ENCODE data around the gene SENP1. TPM values are rescaled to one million over a fixed set of nuclear protein-coding genes. Genes with fewer than 3 reads are reported as not detected.

Gene SENP1
- total and polyA plus RNA-seq, 9 donors = 6.2 to 28.9 (median 19.7) TPM

GRCh38 chr12:48123169-48123568, 17.3 kb upstream of the SENP1 start:
- DNase-seq = no peak

DNA sequence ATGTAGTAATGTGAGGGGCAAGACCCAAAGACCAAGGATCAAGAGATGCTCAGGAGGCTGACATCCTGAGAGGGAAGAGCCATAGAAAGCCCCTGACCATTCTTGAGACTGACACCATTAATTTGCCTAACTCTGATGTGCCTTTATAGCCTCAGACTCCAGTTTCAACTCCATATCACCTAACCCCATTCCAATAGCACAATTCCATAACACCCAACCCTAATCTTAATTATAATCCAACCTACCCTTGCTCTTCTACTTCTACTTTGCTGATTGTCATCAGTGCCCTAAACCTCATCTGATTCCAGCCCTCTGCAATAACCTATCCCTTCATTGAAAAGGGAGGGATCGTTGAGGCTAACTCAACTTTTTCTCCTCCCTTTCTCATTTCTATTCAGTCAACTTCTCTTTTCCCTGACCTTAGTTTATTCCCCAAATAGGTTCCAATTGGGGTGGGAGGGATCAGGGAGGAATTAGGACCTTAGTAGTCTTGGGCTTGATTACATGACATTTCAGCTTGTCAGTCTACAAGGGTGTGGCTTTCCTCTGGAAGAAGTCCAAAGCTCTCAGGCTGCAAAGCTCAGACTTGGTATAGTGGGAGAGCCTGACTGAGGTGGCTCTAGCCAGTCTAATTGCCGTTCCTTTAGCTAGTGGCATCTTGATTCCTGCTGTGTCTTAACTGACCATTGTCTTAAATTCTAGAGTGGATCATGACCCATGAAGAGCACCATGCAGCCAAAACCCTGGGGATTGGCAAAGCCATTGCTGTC, 16.4 kb upstream of the SENP1 start:
- WGBS, 3 donors = 94 to 99% (median 96%) methylated on average over 2 of the region's 2 CpGs
- TF ChIP-seq EP300 (IDR thresholded peaks at IDR 0.05) (no peak), POLR2A (IDR thresholded peaks at IDR 0.05) (no peak)
- TF ChIP-seq, protein P1, sequence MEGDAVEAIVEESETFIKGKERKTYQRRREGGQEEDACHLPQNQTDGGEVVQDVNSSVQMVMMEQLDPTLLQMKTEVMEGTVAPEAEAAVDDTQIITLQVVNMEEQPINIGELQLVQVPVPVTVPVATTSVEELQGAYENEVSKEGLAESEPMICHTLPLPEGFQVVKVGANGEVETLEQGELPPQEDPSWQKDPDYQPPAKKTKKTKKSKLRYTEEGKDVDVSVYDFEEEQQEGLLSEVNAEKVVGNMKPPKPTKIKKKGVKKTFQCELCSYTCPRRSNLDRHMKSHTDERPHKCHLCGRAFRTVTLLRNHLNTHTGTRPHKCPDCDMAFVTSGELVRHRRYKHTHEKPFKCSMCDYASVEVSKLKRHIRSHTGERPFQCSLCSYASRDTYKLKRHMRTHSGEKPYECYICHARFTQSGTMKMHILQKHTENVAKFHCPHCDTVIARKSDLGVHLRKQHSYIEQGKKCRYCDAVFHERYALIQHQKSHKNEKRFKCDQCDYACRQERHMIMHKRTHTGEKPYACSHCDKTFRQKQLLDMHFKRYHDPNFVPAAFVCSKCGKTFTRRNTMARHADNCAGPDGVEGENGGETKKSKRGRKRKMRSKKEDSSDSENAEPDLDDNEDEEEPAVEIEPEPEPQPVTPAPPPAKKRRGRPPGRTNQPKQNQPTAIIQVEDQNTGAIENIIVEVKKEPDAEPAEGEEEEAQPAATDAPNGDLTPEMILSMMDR (IDR thresholded peaks at IDR 0.05) = no peak
- intact Hi-C loops (cut with DNase I) = no loop called here
- H3K27ac ChIP-seq = no peak overlapping the region
- H3K9me3 ChIP-seq = no peaks in the 10 kb centered on the region
- H3K27me3 ChIP-seq = no peaks in the 10 kb centered on the region
- H3K36me3 ChIP-seq = no peaks in the 10 kb centered on the region
- H3K4me3 ChIP-seq = no peak overlapping the region
- H3K4me1 ChIP-seq (ENCODE audit: insufficient read depth) = peaks cover 4% of the 10 kb centered on the region
- no peak for DNase-seq

More at GRCh38 chr12:48123169-48123568, 17.3 kb upstream of the SENP1 start:
- WGBS, 3 donors = 73 to 79% (median 77%) methylated on average over 4 of the region's 4 CpGs
- intact Hi-C loops (cut with DNase I) = no loop called here
- Histone ChIP-seq H3K9me3 (no peaks in the 10 kb centered on the region), H3K4me1 (ENCODE audit: insufficient read depth) (peaks cover 4% of the 10 kb centered on the region), H3K4me3 (no peak overlapping the region), H3K27me3 (no peaks in the 10 kb centered on the region), H3K36me3 (no peaks in the 10 kb centered on the region), H3K27ac (no peak overlapping the region)
- TF ChIP-seq EP300 (IDR thresholded peaks at IDR 0.05) (no peak), POLR2A (IDR thresholded peaks at IDR 0.05) (no peak)
- TF ChIP-seq, protein P1 (IDR thresholded peaks at IDR 0.05) = no peak

DNA sequence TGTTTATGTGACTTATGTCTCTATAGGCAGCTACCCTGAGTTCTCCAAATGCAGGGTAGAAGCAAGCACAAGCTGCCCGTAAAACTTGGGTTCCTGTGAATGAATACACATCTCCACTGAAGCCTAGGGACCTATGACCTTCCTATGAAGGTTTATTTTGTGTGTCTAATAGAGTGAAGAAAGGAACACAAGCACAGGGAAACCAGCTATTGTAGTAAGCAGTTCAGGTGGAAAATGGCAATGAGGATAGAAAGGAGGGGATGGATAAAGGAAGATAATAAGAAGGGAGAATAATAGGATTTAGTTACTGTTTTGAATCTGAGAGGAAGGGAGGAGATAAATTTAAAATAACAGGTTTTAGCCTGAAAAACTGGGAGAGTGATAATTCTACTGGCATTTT, 15.6 kb upstream of the SENP1 start:
- no peak overlapping the region for H3K27ac ChIP-seq
- H3K27me3 ChIP-seq = no peaks in the 10 kb centered on the region
- peaks cover 4% of the 10 kb centered on the region for H3K4me1 ChIP-seq (ENCODE audit: insufficient read depth)
- no peaks in the 10 kb centered on the region for H3K36me3 ChIP-seq
- no peak for DNase-seq
- intact Hi-C loops (cut with DNase I) = no loop called here
- no peaks in the 10 kb centered on the region for H3K9me3 ChIP-seq
- 93 to 96% (median 94%) methylated on average over 1 of the region's 1 CpG for WGBS, 3 donors
- no peak overlapping the region for H3K4me3 ChIP-seq
- TF ChIP-seq, protein P1 (IDR thresholded peaks at IDR 0.05) = no peak
- no peak for TF ChIP-seq EP300 (IDR thresholded peaks at IDR 0.05)
- no peak for TF ChIP-seq POLR2A (IDR thresholded peaks at IDR 0.05)

- 0 to 1% (median 1%) methylated on average over 5 of the region's 5 CpGs for WGBS, 3 donors
- Histone ChIP-seq H3K9me3 (no peaks in the 10 kb centered on the region), H3K4me3 (peak overlapping the region; percentile 52), H3K4me1 (ENCODE audit: insufficient read depth) (peaks cover 4% of the 10 kb centered on the region), H3K36me3 (no peaks in the 10 kb centered on the region), H3K27me3 (no peaks in the 10 kb centered on the region), H3K27ac (peak overlapping the region; percentile 0 to 70)
- TF ChIP-seq, protein P1 (IDR thresholded peaks at IDR 0.05) = no peak
- TF ChIP-seq EP300 (IDR thresholded peaks at IDR 0.05) = no peak
- TF ChIP-seq POLR2A (IDR thresholded peaks at IDR 0.05) = no peak
- intact Hi-C loops (cut with DNase I) = no loop called here
- no peak for DNase-seq
Measured at GRCh38 chr12:48119834-48120195, 13.9 kb upstream of the SENP1 start.

Measured in ovary (tissue), 9 donors.